ENCODE results near the gene GALNS. TPM values are rescaled to one million over a fixed set of nuclear protein-coding genes. Genes with fewer than 3 reads are reported as not detected.

GALNS gene
- total and polyA plus RNA-seq, 2 of the 4 experiments (the other 2 are of a cell fraction): 7.2 to 32.5 TPM

DNA sequence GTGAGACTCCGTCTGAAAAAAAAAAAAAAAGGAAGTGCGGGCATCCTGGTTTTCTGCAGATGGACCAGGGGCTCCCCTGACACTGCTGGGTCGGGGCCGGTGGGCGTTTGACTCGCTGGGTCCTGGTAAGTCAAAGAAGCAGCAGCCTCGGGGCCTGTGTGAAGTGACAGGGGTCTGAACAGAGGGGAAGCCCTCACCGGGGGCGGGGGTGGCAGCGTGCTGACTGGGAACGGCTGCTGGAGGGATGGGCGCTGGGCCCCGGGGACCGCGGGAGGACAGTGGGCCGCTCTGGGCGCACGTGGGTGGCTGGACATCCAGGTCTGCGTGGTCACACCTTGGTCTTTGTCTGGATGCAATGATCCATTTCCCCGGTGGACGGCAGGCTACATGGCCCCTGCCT lies 8.2 kb downstream of the GALNS start:
- ATAC-seq (ENCODE audit: low read depth) (no peak), DNase-seq (no peak)
- no peak overlapping the region for H3K4ac ChIP-seq (ENCODE audit: low read depth, low read length)
- intact Hi-C loops (cut with micrococcal nuclease): no loop called here
- no peak overlapping the region for H2AK5ac ChIP-seq (ENCODE audit: low read depth, low read length)
- H3K4me3 ChIP-seq (ENCODE audit: insufficient read depth, low read depth, low read length): no peak overlapping the region
- no peaks in the 10 kb centered on the region for H3K9me1 ChIP-seq (ENCODE audit: insufficient read depth, low read length)
- H2BK5ac ChIP-seq (ENCODE audit: low read depth, low read length, poor library complexity, severe bottlenecking): no peak overlapping the region
- H3K9me3 ChIP-seq (ENCODE audit: control insufficient read depth, insufficient read depth, low read length): no peaks in the 10 kb centered on the region
- no peak overlapping the region for H4K91ac ChIP-seq (ENCODE audit: insufficient read depth, low read depth, low read length)
- no peak overlapping the region for H2BK15ac ChIP-seq (ENCODE audit: low read depth, low read length)
- H3K79me1 ChIP-seq (ENCODE audit: low read depth in 1 of 2, low read length in 2 of 2): peaks cover 2 to 20% of the 10 kb centered on the region in 2 experiments; a peak in 3 of 4 replicates
- in situ Hi-C loops (cut with MboI; ENCODE audit: low sequenced_read_pairs): no loop called here
- dilution Hi-C loops (cut with HindIII; ENCODE audit: low sequenced_read_pairs, unreplicated experiment): no loop called here
- ChIA-PET CTCF (no interaction called here), POLR2A (ENCODE audit: unreplicated experiment) (no interaction called here)
- H4K8ac ChIP-seq (ENCODE audit: low read depth in 2 of 2, low read length in 2 of 2): no peak overlapping the region
- no peak overlapping the region for H3K56ac ChIP-seq (ENCODE audit: extremely low read depth, insufficient read depth, low read length)
- no peak overlapping the region for H2BK20ac ChIP-seq (ENCODE audit: low read depth, low read length)
- H3K4me2 ChIP-seq (ENCODE audit: low read depth, low read length): no peak overlapping the region
- no peak overlapping the region for H3K23ac ChIP-seq (ENCODE audit: low read depth, low read length)
- no peak overlapping the region for H2AK9ac ChIP-seq (replicated peaks; ENCODE audit: low read depth, low read length, poor library complexity)
- H3K9ac ChIP-seq (ENCODE audit: low read depth, low read length): no peak overlapping the region
- no peak overlapping the region for H2AFZ ChIP-seq (replicated peaks; ENCODE audit: low read length, poor library complexity)
- no peak overlapping the region for H3K27ac ChIP-seq (ENCODE audit: insufficient read depth, low read length)
- H3K14ac ChIP-seq (replicated peaks; ENCODE audit: low read depth, low read length): no peak overlapping the region
- peaks cover 10% of the 10 kb centered on the region; the same call in 1 of the 2 replicates for H4K20me1 ChIP-seq (ENCODE audit: insufficient read depth, low read length)
- H3K18ac ChIP-seq (ENCODE audit: low read depth, low read length): no peak overlapping the region
- H3K36me3 ChIP-seq (ENCODE audit: control insufficient read depth, insufficient read depth, low read length): peaks cover 11% of the 10 kb centered on the region
- no TSS peak for BruUV-seq (replicated peaks)
- no peak overlapping the region for H2BK120ac ChIP-seq (ENCODE audit: low read depth, low read length)
- no peaks in the 10 kb centered on the region for H3K27me3 ChIP-seq (ENCODE audit: control insufficient read depth, insufficient read depth, low read length)
- 93% methylated on average over 12 of the region's 21 CpGs; no CpG with 5 or more reads in 1 of the 2 experiments for WGBS, 2 experiments (ENCODE audit: extremely low coverage in 2 of 2, insufficient read length in 1 of 2)
- no peak overlapping the region for H4K5ac ChIP-seq (ENCODE audit: low read depth, low read length)
- peaks cover 3% of the 10 kb centered on the region; the same call in 1 of the 2 replicates for H3K4me1 ChIP-seq (ENCODE audit: control insufficient read depth, insufficient read depth, low read length)
- TF ChIP-seq, protein P1, sequence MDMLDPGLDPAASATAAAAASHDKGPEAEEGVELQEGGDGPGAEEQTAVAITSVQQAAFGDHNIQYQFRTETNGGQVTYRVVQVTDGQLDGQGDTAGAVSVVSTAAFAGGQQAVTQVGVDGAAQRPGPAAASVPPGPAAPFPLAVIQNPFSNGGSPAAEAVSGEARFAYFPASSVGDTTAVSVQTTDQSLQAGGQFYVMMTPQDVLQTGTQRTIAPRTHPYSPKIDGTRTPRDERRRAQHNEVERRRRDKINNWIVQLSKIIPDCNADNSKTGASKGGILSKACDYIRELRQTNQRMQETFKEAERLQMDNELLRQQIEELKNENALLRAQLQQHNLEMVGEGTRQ (IDR thresholded peaks at IDR 0.05; ENCODE audit: low read depth, low read length): no peak
- TF ChIP-seq RAD21 (IDR thresholded peaks at IDR 0.05; ENCODE audit: low read length) (no peak), CHD1 (IDR thresholded peaks at IDR 0.05; ENCODE audit: low read depth, low read length) (no peak), RCOR1 (IDR thresholded peaks at IDR 0.05; ENCODE audit: insufficient replicate concordance, low read length) (no peak), NFE2L2 (IDR thresholded peaks at IDR 0.05; ENCODE audit: low read depth, low read length) (no peak), MAFK (IDR thresholded peaks at IDR 0.05; ENCODE audit: low read depth, low read length) (no peak), MXI1 (IDR thresholded peaks at IDR 0.05; ENCODE audit: borderline replicate concordance, low read depth, low read length) (no peak)

Data from IMR-90 (cell line).